Stimulated activated CD4-positive, alpha-beta T cell treated with anti-CD3 and anti-CD28 coated beads, Interleukin-12 subunit alpha, Interleukin-12 subunit beta, amount 100 ng/mL, for 24 hours (primary cell): Measurements from ENCODE around the gene HGF.
"Not testable (repeated sequence)": the region's sequence is repeated elsewhere in the genome, so short reads cannot be mapped to it uniquely, and the experiment has no call there.

ENCODE experiments used
- DNase-seq, 2 experiments: peaks; one replicate each; pipeline ENCODE4 v3.0.0-alpha.2; 2020; ENCODE audit warnings: low read depth in 2 of 2

The HGF gene

DNA sequence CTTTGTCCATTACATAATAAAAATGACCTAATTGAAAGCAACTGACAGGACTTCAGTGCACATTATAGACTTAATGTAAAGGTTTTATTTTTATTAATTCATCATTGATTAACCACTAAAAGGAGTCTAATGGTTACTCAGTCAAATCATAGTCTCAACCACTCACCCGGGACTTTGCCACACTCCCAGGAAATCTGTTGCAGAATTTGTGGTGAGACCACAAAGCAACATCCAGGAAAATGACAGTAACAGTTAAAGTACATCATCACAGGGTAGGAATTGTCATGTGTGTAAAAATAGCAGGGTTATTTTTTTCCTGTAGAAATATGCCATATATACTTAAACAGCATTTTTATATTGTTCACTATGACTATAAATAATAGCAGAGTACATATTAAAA lies 6.3 kb upstream of the HGF start:
- DNase-seq: no peak

DNA sequence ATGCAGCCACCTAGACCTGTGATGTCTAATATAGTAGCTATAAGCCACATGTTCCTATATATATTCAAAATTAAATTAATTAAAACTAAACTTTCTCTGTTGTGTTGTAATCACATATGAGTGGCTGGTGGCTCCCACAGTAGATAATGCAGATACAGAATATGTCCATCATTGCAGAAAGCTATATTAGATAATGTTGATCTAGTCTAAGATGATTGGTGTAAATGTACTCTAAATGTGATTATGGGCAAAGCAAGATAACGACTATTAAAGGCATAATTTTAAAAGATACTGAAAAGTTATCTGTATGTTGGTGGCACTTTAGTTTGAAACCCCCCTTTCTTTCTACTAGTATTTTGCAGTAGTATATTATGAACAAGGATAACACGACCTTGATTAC lies 5.7 kb upstream of the HGF start:
- DNase-seq: no peak

DNA sequence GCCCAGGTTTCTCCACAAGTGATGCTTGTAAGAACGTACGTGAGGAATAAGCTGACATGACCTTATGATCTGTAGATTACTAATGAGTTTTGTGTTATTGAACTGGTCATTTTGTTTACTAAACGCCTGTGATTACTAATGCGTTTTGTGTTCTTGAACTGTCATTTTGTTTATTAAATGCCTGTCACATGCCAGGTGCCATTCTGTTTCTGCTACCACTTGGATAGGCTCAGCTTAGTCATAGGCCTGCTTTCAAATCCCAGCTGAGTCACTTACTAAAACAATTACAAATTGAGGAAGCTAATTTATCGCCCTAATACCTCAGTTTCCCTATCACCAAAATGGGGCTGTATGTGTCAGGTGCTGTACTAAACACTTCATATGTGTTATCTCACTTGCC lies 4.7 kb upstream of the HGF start:
- DNase-seq: no peak

DNA sequence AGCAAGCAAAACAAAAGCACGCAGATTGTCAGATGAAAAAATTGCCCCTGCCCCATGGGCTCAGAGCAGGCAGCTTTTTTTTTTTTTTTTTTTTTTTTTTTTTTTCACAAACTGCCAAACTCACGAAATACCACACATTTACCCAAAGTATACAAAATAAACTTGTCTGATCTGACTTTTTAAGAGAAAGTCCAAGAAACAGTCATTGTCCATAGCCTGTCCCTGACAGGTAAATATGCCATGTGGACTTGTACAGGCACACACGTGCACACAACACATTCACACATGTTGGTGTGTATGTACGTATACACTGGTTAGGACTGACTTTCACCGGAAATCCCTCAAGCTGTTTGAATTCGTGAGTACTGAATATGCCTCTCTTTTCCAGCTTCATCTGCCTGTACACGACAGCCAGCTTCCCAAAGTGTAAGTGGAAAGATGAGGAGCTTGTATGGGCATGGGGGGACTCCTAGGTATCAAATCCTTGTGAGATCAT lies 929 bp upstream of the HGF start:
- DNase-seq: no peak

DNA sequence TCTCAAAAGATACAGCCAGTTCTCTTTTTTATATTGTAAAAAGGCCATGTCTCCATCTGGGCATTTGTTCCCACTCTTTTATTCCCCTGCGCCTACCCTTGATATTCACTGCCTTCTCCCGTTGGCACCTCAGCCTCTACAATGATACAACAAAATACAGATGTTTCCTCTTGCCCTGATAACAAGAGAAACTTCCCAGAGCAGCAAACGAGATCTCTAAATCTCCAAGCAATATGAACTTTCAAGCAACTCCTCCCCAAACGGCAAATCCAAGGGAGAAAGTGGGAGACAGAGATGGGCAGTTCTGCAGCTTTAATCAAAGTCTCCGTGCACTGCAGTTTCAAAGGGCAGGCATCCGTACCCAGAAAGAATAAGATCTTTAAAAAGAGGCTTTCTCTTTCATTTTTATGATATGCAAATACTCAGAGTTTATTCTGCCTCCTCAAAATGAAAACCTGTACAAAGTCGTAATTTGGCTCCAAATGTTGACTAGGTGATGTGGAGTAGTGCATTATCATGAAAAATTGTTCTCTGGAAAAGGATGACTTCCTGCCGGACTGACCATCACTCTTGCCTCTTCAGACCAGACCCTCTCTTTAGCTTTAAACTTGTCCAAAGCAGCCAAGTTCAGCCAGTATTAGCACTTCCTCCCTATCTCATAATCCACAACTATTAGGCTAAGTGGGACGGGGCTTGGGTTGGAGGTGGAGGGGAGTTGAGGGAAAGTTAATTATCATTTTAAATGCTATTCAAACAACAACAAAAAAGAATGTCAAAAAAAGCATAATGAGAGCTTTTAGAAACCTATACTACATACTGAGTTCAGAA lies 682 bp downstream of the HGF start:
- no peak for DNase-seq

DNA sequence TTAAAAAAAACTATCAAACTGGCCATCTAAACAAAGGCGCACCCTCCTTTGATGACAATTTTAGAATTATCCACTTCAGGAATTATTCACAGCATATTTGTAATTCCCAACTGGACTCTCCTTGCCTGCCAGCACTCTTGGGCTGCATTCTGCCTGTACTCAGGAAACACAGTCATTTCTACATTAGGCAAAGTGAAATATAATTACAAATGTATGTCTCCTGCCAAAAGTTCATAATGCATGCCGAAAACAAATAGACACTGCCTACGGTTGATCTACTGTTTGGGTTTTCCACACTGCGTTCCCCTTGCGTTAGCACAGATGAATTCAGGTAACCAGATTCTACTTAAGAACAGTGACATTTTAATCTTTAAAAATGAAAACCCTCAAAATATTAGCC lies 1.9 kb downstream of the HGF start:
- no peak for DNase-seq

DNA sequence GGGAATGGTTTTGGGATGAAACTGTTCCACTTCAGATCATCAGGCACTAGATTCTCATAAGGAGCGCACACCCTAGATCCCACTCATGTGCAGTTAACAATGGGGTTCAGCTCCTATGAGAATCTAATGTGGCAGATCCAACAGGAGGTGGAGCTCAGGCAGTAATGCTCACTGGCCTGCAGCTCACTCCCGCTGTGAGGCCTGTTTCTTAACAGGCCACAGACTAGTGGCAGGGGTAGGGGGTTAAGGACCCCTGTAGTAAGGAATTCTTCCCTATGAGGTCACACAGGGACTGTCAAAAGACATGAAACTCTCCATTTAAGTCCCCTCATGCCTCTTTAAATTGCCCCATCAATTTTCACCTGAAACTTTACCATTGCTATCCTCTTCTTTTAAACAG lies 8.0 kb downstream of the HGF start:
- DNase-seq: no peak

DNA sequence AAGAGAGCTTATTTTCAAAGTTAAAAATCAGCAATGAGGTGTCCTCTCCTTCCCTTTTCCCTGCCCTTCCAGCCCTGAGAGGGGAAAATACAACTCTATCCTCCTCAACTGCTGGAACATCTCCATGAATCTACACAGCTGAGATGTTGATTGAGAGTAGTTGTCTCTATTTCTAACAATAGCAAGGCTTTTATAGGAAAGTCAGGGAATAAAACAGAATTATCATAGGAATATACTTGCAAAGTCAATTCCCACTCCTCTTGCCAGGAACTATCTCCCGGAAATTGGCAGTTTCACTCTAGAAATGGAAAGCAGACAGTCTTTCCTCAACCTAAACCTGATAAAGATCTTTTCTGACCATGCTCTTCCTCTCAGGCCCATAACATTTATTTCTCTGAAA lies 8.8 kb downstream of the HGF start:
- DNase-seq: no peak

DNA sequence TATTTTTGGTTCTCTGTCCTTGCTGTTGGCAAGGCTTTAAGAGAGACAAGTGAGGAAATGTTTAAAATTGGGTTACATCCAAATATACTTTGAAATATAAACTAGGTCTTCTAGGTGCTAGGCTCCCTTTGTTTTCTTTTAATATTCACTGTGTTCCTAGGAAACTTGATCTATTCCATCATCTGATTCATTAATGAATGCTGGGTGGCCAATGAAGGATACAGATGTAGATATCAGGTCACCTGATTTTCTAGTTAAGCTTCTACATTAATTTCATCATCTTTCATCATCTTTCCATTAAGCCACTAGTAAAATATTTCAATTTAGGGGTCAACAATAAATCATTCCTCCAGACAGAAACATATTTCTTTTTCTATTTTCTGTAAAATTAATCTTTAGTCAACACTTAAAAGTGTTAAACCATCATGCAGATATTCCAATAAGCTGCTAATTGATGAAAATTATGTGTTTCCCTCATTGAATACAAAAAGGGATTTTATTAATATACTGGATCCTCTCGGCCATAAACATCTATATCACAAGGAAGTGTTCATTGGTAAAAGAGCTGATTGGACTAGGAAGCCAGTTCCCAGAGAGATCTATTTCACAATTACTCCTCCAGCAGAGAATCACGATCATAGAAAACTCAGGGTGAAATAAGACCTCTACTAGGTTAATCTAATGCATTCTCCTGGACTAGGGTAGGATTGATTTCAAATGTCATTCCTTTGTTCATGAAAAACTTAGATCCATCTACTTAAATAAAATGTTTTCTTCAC lies 14.7 kb downstream of the HGF start:
- no peak for DNase-seq

DNA sequence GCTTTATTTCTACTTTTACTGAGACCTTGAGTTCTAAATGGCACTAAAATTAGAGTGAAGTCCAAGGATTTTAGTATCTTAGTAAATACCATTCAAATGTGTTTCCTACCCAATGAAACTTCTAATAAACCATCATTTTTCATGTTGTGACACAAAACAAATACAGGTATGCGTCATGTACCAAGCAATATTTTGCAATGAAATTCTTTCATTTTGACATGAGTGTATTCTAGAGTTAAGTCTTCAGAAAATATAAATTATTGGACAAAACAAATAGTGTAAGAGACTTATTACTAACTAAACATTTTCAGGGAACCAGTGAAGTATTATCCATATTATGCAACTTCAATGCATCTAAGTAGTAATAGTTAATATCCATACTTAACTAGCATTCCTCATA lies 16.5 kb downstream of the HGF start:
- no peak for DNase-seq

DNA sequence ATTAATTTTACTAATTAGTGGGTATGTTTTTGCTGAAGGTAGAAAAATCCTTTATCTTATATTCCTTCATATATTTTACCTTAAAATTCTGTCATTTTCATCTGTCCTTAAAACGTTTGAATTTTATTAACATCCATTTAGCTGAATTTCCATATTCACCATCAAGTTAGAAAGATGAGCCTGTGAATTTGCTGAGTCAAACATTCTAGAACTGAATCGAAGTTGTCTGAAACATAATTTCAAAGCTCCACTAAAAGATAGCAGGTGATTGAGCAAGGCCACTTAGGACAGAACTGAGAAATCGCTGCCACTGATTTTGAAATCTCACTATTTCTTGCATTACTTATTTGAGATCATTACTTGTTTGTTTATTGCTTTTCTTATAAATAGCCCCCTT lies 17.5 kb downstream of the HGF start:
- DNase-seq: no peak

DNA sequence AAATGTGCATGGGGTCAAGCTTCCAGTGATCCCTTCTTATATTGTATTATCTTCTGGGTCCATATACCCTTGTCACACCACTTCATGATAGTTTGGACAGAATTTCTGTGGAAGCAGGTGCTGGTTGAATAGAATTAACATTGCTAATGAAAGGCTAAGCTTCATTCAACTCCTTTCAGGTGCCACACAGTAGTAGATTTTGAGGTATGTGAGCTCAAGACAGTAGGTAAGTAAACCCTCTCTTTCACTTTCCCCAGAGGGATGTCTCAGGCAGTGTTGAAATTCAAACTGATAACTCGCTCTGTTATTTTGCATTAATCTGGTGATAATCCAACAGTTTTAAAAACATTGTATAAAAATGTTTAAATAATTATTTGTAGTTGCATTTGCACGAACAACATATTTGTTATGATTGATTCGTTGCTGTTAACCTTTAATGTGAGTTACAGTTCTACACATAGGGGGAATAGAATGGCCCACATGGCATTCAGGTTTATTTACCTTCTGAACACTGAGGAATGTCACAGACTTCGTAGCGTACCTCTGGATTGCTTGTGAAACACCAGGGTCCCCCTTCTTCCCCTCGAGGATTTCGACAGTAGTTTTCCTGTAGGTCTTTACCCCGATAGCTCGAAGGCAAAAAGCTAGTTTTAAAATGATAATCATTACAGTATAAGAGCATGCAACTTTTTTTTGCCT lies 18.1 kb downstream of the HGF start:
- no peak for DNase-seq

DNA sequence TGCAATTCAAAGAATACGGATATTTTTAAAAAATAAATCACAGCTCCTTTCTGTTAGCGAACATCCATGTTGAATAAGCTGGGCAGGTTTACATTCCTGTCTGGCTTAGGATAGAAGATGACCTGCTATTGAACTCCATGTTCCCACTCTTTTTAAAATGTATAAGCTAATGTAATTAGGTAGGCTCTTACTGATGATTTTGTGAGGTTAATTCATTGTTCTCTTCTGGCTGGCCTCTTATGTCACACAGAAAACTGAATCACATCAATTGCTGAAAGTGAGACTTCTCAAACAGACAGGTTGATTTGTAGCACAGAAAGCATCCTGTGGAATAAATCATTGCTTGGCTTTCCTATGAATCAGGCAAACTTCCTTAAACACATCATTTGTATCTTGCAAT lies 24.2 kb downstream of the HGF start:
- no peak for DNase-seq

DNA sequence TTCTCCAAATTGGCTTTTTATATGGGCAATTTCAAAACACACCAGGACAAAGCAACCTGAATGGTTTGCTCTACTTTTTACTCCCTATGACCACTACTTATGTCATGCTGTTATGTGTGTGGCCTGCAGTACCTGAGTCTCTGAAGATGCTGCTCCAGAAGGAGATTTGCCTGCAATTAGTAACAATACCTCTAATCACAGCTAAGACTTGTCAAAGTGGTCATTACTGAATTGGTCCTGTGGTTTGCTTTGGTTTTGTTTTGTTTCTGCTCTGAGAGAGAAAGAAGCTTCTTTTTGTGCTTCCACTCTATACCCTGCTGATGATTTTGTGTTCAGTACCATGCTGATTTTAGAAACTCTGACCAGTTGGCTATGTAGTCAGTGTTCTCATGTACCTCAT lies 25.5 kb downstream of the HGF start:
- DNase-seq: no peak

DNA sequence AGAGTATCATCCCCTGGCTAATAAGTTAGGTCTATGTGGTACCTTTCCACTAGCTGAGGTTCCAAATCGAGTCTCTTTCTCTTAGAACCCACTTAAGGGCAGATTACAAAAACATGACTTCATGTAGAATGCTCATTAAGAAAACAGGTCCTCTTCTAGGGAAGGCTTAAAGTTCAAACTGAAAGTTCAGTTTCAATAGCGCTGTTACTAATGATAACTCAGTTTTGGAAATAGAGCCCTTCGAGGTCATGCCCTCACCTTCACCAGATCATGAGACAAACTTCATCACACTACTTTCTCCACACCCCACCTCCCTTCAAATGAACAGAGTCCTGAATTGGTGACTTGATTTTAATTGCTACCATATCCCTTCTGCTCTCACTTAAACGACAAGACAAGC lies 26.2 kb downstream of the HGF start:
- no peak for DNase-seq

DNA sequence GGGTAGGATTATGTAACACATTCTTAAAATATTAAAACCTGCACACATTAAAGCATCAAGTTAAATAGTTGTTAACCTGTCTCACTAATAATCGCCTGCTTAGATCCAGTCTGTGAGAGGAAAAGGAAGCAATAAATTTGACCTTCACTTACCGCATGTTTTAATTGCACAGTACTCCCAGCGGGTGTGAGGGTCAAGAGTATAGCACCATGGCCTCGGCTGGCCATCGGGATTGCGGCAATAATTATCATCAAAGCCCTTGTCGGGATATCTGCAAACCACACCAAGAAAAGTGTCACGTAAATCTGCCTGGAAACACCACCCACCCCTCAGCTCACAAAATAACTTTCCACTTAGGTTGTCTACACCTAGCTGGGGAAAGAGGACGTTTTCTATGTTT lies 26.6 kb downstream of the HGF start:
- no peak for DNase-seq

DNA sequence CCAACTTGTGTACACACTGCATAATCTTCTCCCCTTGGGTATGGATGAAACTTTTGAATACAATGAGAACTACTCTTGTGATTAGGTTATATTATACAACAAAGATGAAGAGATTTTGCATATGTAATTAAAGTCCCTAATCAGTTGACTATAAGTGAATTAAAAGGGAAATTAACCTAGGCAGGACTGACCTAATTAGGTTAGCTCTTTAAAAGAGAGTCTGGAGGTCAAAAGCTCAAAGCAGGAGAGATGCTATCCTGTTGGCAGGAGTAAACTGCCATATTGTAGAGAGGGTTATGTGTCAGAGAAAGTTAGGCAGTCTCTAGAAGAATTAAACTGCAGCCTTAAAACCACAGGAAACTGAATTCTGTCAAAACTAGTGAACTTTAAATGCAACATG lies 29.4 kb downstream of the HGF start:
- no peak for DNase-seq

DNA sequence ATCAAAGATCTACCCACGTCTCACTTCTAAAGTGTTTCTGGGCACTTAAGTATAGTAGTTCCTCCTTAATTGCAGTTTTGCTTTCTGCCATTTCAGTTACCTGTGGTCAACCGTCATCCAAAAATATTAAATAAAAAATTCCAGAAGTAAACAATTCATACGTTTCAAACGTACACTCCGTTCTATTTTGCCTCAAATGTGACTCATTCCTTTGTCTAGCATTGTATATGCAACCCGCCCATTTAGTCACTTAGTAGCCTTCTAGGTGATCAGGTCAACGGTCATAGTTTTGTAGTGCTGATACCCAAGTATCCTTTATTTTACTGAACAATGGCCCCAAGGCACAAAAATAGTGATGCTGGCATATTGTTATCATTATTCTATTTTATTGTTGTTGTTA lies 33.8 kb downstream of the HGF start:
- DNase-seq: no peak

DNA sequence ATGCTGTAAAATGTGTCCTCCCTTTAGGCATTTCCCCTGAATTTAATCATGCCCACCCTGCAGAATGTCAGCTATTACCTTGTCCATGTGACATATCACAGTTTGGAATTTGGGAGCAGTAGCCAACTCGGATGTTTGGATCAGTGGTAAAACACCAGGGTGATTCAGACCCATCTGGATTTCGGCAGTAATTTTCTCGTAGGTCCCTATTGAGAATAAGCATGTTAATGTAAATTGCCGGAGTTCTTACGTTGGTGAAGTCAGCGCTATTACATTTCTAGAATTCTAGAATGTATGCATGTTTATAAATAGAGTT lies 44.1 kb downstream of the HGF start:
- no peak for DNase-seq

DNA sequence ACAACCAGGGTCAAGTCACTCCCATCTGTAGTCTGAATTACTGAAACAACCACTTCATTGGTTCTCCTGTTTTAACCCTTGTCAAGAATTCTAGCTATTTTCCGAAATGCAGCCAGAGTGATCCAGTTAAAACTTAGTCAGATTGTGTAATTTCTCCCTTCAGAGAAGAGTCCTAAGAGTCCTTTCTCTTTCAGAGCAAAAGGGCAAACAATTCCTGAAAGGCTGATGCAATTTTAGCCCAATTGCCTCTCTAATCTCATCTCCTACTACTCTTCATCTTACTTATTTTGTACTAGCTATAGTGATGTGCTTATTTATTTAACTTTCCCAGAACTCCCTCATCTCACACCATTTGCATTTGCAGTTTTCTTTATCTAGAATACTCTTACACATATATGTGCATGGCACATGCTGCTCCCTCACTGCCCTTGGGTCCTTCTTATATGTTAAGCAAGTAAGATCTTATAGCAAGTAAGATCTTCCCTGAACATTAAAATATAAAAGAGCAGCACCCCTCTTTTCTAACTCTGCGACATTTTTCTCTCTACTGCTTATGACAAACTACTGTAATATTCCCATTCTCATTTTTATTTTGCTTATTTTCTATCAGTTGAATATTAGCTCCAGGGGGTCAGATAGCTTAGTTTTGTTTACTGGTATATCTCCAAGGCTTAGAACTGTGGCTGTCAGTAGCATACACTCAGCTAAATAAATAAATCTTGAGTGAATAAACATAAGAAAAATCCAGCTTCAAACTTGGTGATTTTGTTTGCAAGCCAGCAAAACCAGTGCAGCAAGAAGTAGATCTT lies 44.6 kb downstream of the HGF start:
- DNase-seq: no peak

DNA sequence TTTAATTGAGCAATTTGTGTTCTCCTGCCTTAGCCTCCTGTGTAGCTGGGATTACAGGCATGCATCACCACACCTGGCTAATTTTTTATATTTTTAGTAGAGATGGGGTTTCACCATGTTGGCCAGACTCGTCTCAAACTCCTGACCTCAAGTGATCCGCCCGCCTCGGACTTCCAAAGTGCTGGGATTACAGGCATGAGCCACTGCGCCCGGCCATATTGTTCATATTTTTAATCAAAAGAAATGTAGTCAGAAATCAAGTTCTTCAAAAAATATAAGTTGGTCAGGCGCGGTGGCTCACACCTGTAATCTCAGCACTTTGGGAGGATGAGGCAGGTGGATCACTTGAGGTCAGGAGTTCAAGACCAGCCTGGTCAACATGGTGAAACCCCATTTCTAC lies 47.6 kb downstream of the HGF start:
- DNase-seq: not testable (repeated sequence)

DNA sequence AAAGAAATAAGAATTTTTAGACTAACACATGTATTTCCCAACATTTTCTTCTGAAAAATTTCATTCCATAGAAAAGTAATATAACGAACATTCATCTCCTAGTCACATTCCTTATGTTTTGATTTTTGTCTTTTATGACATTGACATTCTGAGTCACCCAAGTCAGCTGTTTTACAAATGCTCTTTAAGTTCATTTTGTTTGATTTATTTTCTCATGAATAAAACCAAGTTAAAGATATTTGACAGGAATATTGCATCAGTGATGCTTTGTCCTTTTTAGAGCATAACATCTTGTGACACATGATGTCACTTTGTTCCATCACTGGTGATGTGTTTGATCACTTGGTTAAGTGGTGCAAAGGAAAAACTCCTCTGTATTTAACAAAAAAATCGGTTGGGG lies 48.4 kb downstream of the HGF start:
- DNase-seq: no peak
